Measurements from ENCODE around the gene DUSP7. TPM values are rescaled to one million over a fixed set of nuclear protein-coding genes. Genes with fewer than 3 reads are reported as not detected.
A peak's percentile ranks its signal among the peaks of the same experiment; 100 is the strongest.
"Not testable (repeated sequence)": the region's sequence is repeated elsewhere in the genome, so short reads cannot be mapped to it uniquely, and the experiment has no call there.

Gene DUSP7
- polyA plus RNA-seq, 1 experiment = 17.8 TPM

GRCh38 chr3:52044869-52045619 lies 11.3 kb downstream of the DUSP7 start:
- ChIA-PET CTCF (no interaction called here), POLR2A (interaction anchor here (0.6 kb wide), 1 partner anchor 100 kb away, joined by 3 read pairs; no protein-coding TSS in a partner anchor)
- Histone ChIP-seq H3K27ac (ENCODE audit: low read depth, low read length) (no peak overlapping the region), H3K9me3 (ENCODE audit: control insufficient read depth, insufficient read depth, low read length) (no peaks in the 10 kb centered on the region), H3K4me3 (ENCODE audit: low read depth, low read length) (no peak overlapping the region), H3K27me3 (ENCODE audit: control insufficient read depth, insufficient read depth, low read length) (no peaks in the 10 kb centered on the region)
- DNase-seq (ENCODE audit: low read depth, low spot score) = no peak
- no peak for TF ChIP-seq CTCF (IDR thresholded peaks at IDR 0.05; ENCODE audit: low read depth, low read length)

- no peak for TF ChIP-seq CTCF (IDR thresholded peaks at IDR 0.05; ENCODE audit: low read depth, low read length)
- H3K27me3 ChIP-seq (ENCODE audit: control insufficient read depth, insufficient read depth, low read length) = no peaks in the 10 kb centered on the region
- H3K9me3 ChIP-seq (ENCODE audit: control insufficient read depth, insufficient read depth, low read length) = no peaks in the 10 kb centered on the region
- no peak for DNase-seq (ENCODE audit: low read depth, low spot score)
- POLR2A ChIA-PET = no interaction called here
- H3K4me3 ChIP-seq (ENCODE audit: low read depth, low read length) = no peak overlapping the region
- CTCF ChIA-PET = no interaction called here
- H3K27ac ChIP-seq (ENCODE audit: low read depth, low read length) = no peak overlapping the region
Observed at GRCh38 chr3:52043750-52044149, 12.6 kb downstream of the DUSP7 start.

GRCh38 chr3:52043039-52043438 lies 13.3 kb downstream of the DUSP7 start:
- H3K27me3 ChIP-seq (ENCODE audit: control insufficient read depth, insufficient read depth, low read length); H3K4me3 ChIP-seq (ENCODE audit: low read depth, low read length); POLR2A ChIA-PET; DNase-seq (ENCODE audit: low read depth, low spot score); CTCF ChIA-PET; H3K27ac ChIP-seq (ENCODE audit: low read depth, low read length); H3K9me3 ChIP-seq (ENCODE audit: control insufficient read depth, insufficient read depth, low read length): not testable (repeated sequence)

- no peak overlapping the region for H3K4me3 ChIP-seq (ENCODE audit: low read depth, low read length)
- H3K27me3 ChIP-seq (ENCODE audit: control insufficient read depth, insufficient read depth, low read length) = no peaks in the 10 kb centered on the region
- peak; percentile 44; the same call in 1 of the 2 replicates for TF ChIP-seq CTCF (IDR thresholded peaks at IDR 0.05; ENCODE audit: low read depth, low read length)
- no peak for DNase-seq (ENCODE audit: low read depth, low spot score)
- CTCF ChIA-PET = interaction anchor here (1.2 to 1.3 kb wide), 3 partner anchors 26 to 40 kb away, joined by 3 to 5 read pairs (median 4); no protein-coding TSS in a partner anchor
- POLR2A ChIA-PET = no interaction called here
- no peaks in the 10 kb centered on the region for H3K9me3 ChIP-seq (ENCODE audit: control insufficient read depth, insufficient read depth, low read length)
- no peak overlapping the region for H3K27ac ChIP-seq (ENCODE audit: low read depth, low read length)
Observed at GRCh38 chr3:52041118-52041731, 15.1 kb downstream of the DUSP7 start.

- H3K4me3 ChIP-seq (ENCODE audit: low read depth, low read length) = no peak overlapping the region
- H3K27me3 ChIP-seq (ENCODE audit: control insufficient read depth, insufficient read depth, low read length) = no peaks in the 10 kb centered on the region
- ChIA-PET CTCF (interaction anchor here (1.2 to 1.3 kb wide), 3 partner anchors 26 to 40 kb away, joined by 3 to 5 read pairs (median 4); no protein-coding TSS in a partner anchor), POLR2A (no interaction called here)
- H3K9me3 ChIP-seq (ENCODE audit: control insufficient read depth, insufficient read depth, low read length) = no peaks in the 10 kb centered on the region
- H3K27ac ChIP-seq (ENCODE audit: low read depth, low read length) = no peak overlapping the region
- TF ChIP-seq CTCF (IDR thresholded peaks at IDR 0.05; ENCODE audit: low read depth, low read length) = no peak
- no peak for DNase-seq (ENCODE audit: low read depth, low spot score)
Observed at GRCh38 chr3:52040600-52040999, 15.8 kb downstream of the DUSP7 start.

Data from AG04450 (cell line).